Mesendoderm (in vitro differentiated cells): ENCODE measurements around the gene ANO9. TPM values are rescaled to one million over a fixed set of nuclear protein-coding genes. Genes with fewer than 3 reads are reported as not detected.
A peak's percentile ranks its signal among the peaks of the same experiment; 100 is the strongest.

Source experiments
- DNase-seq: peaks from one replicate; pipeline ENCODE4 v3.0.0; 2013
- H2AK5ac ChIP-seq: 2 replicates; pipeline ENCODE4 v1.6.1; 2013; ENCODE audit warnings: low read length, inconsistent platforms
- H2BK120ac ChIP-seq: 2 replicates; pipeline ENCODE4 v1.6.1; 2013; ENCODE audit warnings: low read depth, mild to moderate bottlenecking, low read length, moderate library complexity, mixed read lengths
- H2BK15ac ChIP-seq: replicated peaks from 2 replicates; pipeline ENCODE4 v1.6.1; 2013; ENCODE audit warnings: low read depth, mild to moderate bottlenecking, moderate library complexity
- H2BK5ac ChIP-seq: 2 replicates; pipeline ENCODE4 v1.6.1; 2013; ENCODE audit warnings: low read length, inconsistent platforms
- H3K18ac ChIP-seq: 2 replicates; pipeline ENCODE4 v1.6.1; 2013; ENCODE audit warnings: mild to moderate bottlenecking, low read length, mixed read lengths
- H3K23ac ChIP-seq: one replicate; pipeline ENCODE4 v1.6.1; 2013; ENCODE audit warnings: low read length
- H3K27ac ChIP-seq: 2 replicates; pipeline ENCODE4 v1.5.1; 2013; ENCODE audit warnings: low read depth, mild to moderate bottlenecking, inconsistent platforms, low read length, moderate library complexity
- H3K27me3 ChIP-seq: 2 replicates; pipeline ENCODE4 v1.6.1; 2013; ENCODE audit warnings: low read length, control low read depth, mild to moderate bottlenecking, inconsistent platforms; ENCODE audit not compliant: insufficient read depth, poor library complexity
- H3K36me3 ChIP-seq: 2 replicates; pipeline ENCODE4 v1.6.1; 2013; ENCODE audit warnings: low read length, inconsistent platforms; ENCODE audit not compliant: control insufficient read depth, insufficient read depth
- H3K4ac ChIP-seq: one replicate; pipeline ENCODE4 v1.6.1; 2013; ENCODE audit warnings: low read depth, mild to moderate bottlenecking, low read length, moderate library complexity
- H3K4me1 ChIP-seq: 2 replicates; pipeline ENCODE4 v1.6.1; 2013; ENCODE audit warnings: low read depth, low read length, inconsistent platforms; ENCODE audit not compliant: control insufficient read depth
- H3K4me2 ChIP-seq: 2 replicates; pipeline ENCODE4 v1.6.1; 2013; ENCODE audit warnings: low read length
- H3K4me3 ChIP-seq: 2 replicates; pipeline ENCODE4 v1.5.1; 2013; ENCODE audit warnings: mild to moderate bottlenecking, low read length
- H3K56ac ChIP-seq: one replicate; pipeline ENCODE4 v1.6.1; 2013; ENCODE audit warnings: low read length
- H3K79me1 ChIP-seq: 2 replicates; pipeline ENCODE4 v1.6.1; 2013; ENCODE audit warnings: low read length, inconsistent platforms
- H3K79me2 ChIP-seq: 2 replicates; pipeline ENCODE4 v1.6.1; 2013; ENCODE audit warnings: mild to moderate bottlenecking, low read length; ENCODE audit not compliant: control insufficient read depth, insufficient read depth
- H3K9ac ChIP-seq: 2 replicates; pipeline ENCODE4 v1.6.1; 2013; ENCODE audit warnings: low read length, inconsistent platforms
- H4K5ac ChIP-seq: one replicate; pipeline ENCODE4 v1.6.1; 2013; ENCODE audit warnings: low read length
- H4K8ac ChIP-seq: one replicate; pipeline ENCODE4 v1.6.1; 2013; ENCODE audit warnings: low read depth, mild to moderate bottlenecking, control low read depth, low read length, moderate library complexity
- WGBS: extraction: QIAGEN DNeasy Blood & Tissue Kit; methylation state at CpG from one replicate; pipeline ENCODE4 v1.1.7; 2013; ENCODE audit warnings: low lambda C conversion rate, missing lambda C conversion rate; ENCODE audit not compliant: insufficient coverage; ENCODE audit errors: extremely low coverage; 5-methylcytosine and 5-hydroxymethylcytosine counted together
- polyA plus RNA-seq, 2 experiments: library from polyadenylated mRNA; stranded (reverse); fragments of 200-250 nt; gene quantifications; one replicate each; pipeline ENCODE4 v1.2.3, GENCODE V29; 2013

ANO9 gene, protein sequence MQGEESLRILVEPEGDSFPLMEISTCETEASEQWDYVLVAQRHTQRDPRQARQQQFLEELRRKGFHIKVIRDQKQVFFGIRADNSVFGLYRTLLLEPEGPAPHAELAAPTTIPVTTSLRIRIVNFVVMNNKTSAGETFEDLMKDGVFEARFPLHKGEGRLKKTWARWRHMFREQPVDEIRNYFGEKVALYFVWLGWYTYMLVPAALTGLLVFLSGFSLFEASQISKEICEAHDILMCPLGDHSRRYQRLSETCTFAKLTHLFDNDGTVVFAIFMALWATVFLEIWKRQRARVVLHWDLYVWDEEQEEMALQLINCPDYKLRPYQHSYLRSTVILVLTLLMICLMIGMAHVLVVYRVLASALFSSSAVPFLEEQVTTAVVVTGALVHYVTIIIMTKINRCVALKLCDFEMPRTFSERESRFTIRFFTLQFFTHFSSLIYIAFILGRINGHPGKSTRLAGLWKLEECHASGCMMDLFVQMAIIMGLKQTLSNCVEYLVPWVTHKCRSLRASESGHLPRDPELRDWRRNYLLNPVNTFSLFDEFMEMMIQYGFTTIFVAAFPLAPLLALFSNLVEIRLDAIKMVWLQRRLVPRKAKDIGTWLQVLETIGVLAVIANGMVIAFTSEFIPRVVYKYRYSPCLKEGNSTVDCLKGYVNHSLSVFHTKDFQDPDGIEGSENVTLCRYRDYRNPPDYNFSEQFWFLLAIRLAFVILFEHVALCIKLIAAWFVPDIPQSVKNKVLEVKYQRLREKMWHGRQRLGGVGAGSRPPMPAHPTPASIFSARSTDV
- 4.0 TPM for polyA plus RNA-seq (2013, experiment 1 of 2)
- polyA plus RNA-seq (2013, experiment 2 of 2), result 4.3 TPM

- H3K36me3 ChIP-seq, result no peaks in the 10 kb centered on the region
- H2BK120ac ChIP-seq, result no peak within 1 kb of the TSS
- H4K5ac ChIP-seq, result no peak within 1 kb of the TSS
- H3K27ac ChIP-seq, result no peak within 1 kb of the TSS
- DNase-seq, result peak; percentile 32
- H3K9ac ChIP-seq, result peak within 1 kb of the TSS; percentile 70
- no peak within 1 kb of the TSS for H4K8ac ChIP-seq
- no peak within 1 kb of the TSS for H2BK15ac ChIP-seq
- no peak within 1 kb of the TSS for H3K23ac ChIP-seq
- H3K4me2 ChIP-seq, result peak within 1 kb of the TSS; percentile 36
- peak within 1 kb of the TSS; percentile 83 for H3K4ac ChIP-seq
- H3K79me2 ChIP-seq, result no peaks in the 10 kb centered on the region
- H3K18ac ChIP-seq, result peak within 1 kb of the TSS; percentile 86
- no peak within 1 kb of the TSS for H2AK5ac ChIP-seq
- H3K4me3 ChIP-seq, result no peak within 1 kb of the TSS
- no peaks in the 10 kb centered on the region for H3K4me1 ChIP-seq
- no CpG with 5 or more reads among the region's 35 CpGs for WGBS
- no peaks in the 10 kb centered on the region for H3K27me3 ChIP-seq
- H2BK5ac ChIP-seq, result no peak within 1 kb of the TSS
- peak within 1 kb of the TSS; percentile 76 for H3K56ac ChIP-seq
- no peaks in the 10 kb centered on the region for H3K79me1 ChIP-seq
Measured at GRCh38 chr11:441418-442274, at the start of gene ANO9. TSS of gene ANO9 (minus strand) at chr11:442011. CDS start at chr11:441926, 85 bp downstream.

DNA sequence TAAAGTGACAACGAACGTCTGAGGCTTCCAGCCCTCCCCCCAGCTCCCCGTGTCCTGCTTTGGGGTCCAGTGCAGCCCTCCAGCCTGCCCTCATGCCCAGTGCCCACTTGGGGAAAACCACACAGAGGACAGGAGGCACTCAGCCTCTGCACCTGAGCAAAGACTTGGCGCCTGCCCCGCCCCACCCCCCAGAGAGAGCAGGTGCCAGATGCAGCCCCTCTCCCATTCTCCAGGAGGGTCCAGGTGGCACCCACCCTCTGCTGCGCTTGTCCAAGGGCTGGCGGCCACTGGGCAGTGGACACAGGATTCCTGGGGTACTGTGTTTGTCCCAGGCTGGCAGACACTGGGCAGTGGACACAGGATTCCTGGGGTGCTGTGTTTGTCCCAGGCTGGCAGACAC, 49.5 kb upstream of the ANO9 start:
- WGBS, result no CpG with 5 or more reads among the region's 7 CpGs
- no peak overlapping the region for H3K27ac ChIP-seq
- peaks cover 2% of the 10 kb centered on the region for H3K36me3 ChIP-seq
- H2AK5ac ChIP-seq, result no peak overlapping the region
- no peak overlapping the region for H2BK5ac ChIP-seq
- no peak overlapping the region for H2BK15ac ChIP-seq
- H3K79me2 ChIP-seq, result no peaks in the 10 kb centered on the region
- H3K23ac ChIP-seq, result no peak overlapping the region
- no peak for DNase-seq
- H3K18ac ChIP-seq, result no peak overlapping the region
- no peak overlapping the region for H3K56ac ChIP-seq
- H4K8ac ChIP-seq, result no peak overlapping the region
- no peak overlapping the region for H4K5ac ChIP-seq
- H3K4me3 ChIP-seq, result no peak overlapping the region
- no peaks in the 10 kb centered on the region for H3K4me1 ChIP-seq
- H3K4ac ChIP-seq, result no peak overlapping the region
- no peaks in the 10 kb centered on the region for H3K27me3 ChIP-seq
- H2BK120ac ChIP-seq, result no peak overlapping the region
- no peak overlapping the region for H3K9ac ChIP-seq
- H3K79me1 ChIP-seq, result peaks cover 2% of the 10 kb centered on the region
- no peak overlapping the region for H3K4me2 ChIP-seq

DNA sequence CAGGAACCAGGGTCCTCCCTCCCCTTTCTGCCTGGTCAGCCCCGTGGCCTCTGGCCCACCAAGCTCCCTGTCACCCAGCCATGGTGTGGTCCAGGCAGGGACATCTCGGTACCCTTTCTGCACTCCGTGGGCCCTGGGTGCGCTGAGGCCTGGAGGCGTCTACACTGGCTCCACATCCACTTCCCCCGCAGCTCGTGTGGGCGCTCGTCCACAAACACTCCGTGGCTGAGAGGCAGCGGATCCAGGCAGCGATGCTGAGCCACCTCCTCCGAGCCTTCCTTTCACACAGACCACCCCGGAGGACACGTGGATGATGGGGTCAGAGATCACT, 49.1 kb upstream of the ANO9 start:
- no peak overlapping the region for H2AK5ac ChIP-seq
- H3K4ac ChIP-seq, result no peak overlapping the region
- no peak overlapping the region for H3K9ac ChIP-seq
- H3K4me1 ChIP-seq, result no peaks in the 10 kb centered on the region
- H3K18ac ChIP-seq, result no peak overlapping the region
- H3K27ac ChIP-seq, result no peak overlapping the region
- H3K27me3 ChIP-seq, result no peaks in the 10 kb centered on the region
- H3K56ac ChIP-seq, result no peak overlapping the region
- peaks cover 2% of the 10 kb centered on the region for H3K36me3 ChIP-seq
- H3K79me2 ChIP-seq, result no peaks in the 10 kb centered on the region
- H4K5ac ChIP-seq, result no peak overlapping the region
- H3K4me3 ChIP-seq, result no peak overlapping the region
- H2BK15ac ChIP-seq, result no peak overlapping the region
- no CpG with 5 or more reads among the region's 15 CpGs for WGBS
- no peak for DNase-seq
- H2BK120ac ChIP-seq, result no peak overlapping the region
- H2BK5ac ChIP-seq, result no peak overlapping the region
- H3K79me1 ChIP-seq, result peaks cover 2% of the 10 kb centered on the region
- H3K23ac ChIP-seq, result no peak overlapping the region
- no peak overlapping the region for H4K8ac ChIP-seq
- no peak overlapping the region for H3K4me2 ChIP-seq

- H2BK120ac ChIP-seq, result no peak overlapping the region
- H2BK15ac ChIP-seq, result no peak overlapping the region
- DNase-seq, result no peak
- no peak overlapping the region for H3K9ac ChIP-seq
- no CpG with 5 or more reads among the region's 38 CpGs for WGBS
- no peak overlapping the region for H3K4me3 ChIP-seq
- H3K36me3 ChIP-seq, result peaks cover 2% of the 10 kb centered on the region
- no peak overlapping the region for H3K4me2 ChIP-seq
- no peak overlapping the region for H4K8ac ChIP-seq
- peaks cover 2% of the 10 kb centered on the region for H3K79me1 ChIP-seq
- no peak overlapping the region for H3K4ac ChIP-seq
- H2AK5ac ChIP-seq, result no peak overlapping the region
- H3K4me1 ChIP-seq, result no peaks in the 10 kb centered on the region
- H3K23ac ChIP-seq, result no peak overlapping the region
- H3K79me2 ChIP-seq, result no peaks in the 10 kb centered on the region
- H4K5ac ChIP-seq, result no peak overlapping the region
- H3K27me3 ChIP-seq, result no peaks in the 10 kb centered on the region
- H3K56ac ChIP-seq, result no peak overlapping the region
- no peak overlapping the region for H2BK5ac ChIP-seq
- H3K27ac ChIP-seq, result no peak overlapping the region
- H3K18ac ChIP-seq, result no peak overlapping the region
Measured at GRCh38 chr11:490186-490929, 48.5 kb upstream of the ANO9 start.

GRCh38 chr11:489610-490185, 47.9 kb upstream of the ANO9 start:
- H3K36me3 ChIP-seq, result peaks cover under 1% of the 10 kb centered on the region
- no peak overlapping the region for H3K56ac ChIP-seq
- H4K5ac ChIP-seq, result no peak overlapping the region
- H3K4ac ChIP-seq, result no peak overlapping the region
- H2BK120ac ChIP-seq, result no peak overlapping the region
- H3K9ac ChIP-seq, result no peak overlapping the region
- H3K18ac ChIP-seq, result no peak overlapping the region
- no peak overlapping the region for H3K27ac ChIP-seq
- no peak overlapping the region for H2BK15ac ChIP-seq
- no peak for DNase-seq
- no peaks in the 10 kb centered on the region for H3K4me1 ChIP-seq
- no peak overlapping the region for H2BK5ac ChIP-seq
- no peaks in the 10 kb centered on the region for H3K27me3 ChIP-seq
- H3K79me1 ChIP-seq, result peaks cover 2% of the 10 kb centered on the region
- H4K8ac ChIP-seq, result no peak overlapping the region
- no peak overlapping the region for H3K4me2 ChIP-seq
- WGBS, result no CpG with 5 or more reads among the region's 37 CpGs
- no peak overlapping the region for H2AK5ac ChIP-seq
- no peak overlapping the region for H3K4me3 ChIP-seq
- H3K79me2 ChIP-seq, result no peaks in the 10 kb centered on the region
- no peak overlapping the region for H3K23ac ChIP-seq
